RWPE1 (cell line): Measurements from ENCODE around the gene DDIT3.

Experiments used
- CTCF ChIA-PET: fragments of 350-600 bp; sonication (Branson Sonifier 250); formaldehyde crosslinking; extraction: SDS; loops from one replicate; lab custom pipeline; 2021; lab: Yijun Ruan, JAX
- POLR2A ChIA-PET: fragments of 400-600 bp; formaldehyde crosslinking; extraction: SDS; loops from one replicate; lab custom pipeline; 2020; ENCODE audit warnings: antibody characterized with exemption; ENCODE audit not compliant: low non-redundant PET; lab: Yijun Ruan, JAX
- DNase-seq: peaks from one replicate; pipeline ENCODE4 v3.0.0; 2012; ENCODE audit warnings: low spot score
- H3K27ac ChIP-seq: fragments of 450-650 bp; 2 replicates; pipeline ENCODE4 v1.5.1; 2017
- TF ChIP-seq, protein P1 (sequence below): fragments of 450-650 bp; conservative IDR thresholded peaks from 2 replicates; pipeline ENCODE4 v1.5.1; 2017; ENCODE audit warnings: low read depth, mild to moderate bottlenecking

Gene DDIT3

DNA sequence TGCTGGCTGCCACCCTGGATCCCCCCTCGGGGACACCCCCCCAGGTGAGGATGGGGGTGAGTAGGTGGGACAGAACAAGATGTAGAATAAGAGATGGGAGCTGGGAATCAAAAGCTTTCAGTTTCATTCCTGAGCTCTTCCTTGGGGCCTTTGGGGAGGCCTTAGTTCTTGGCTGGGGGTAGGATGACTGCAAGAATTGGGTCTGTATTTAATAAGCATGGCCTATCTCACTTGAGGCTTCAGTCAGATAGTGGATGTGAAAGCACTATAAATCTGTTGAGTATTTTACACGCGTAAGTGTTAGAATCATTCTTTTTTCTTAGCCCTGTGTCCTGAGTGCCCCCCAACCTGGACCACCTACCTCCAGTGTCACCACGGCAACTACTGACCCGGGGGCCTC is 6.9 kb upstream of the DDIT3 start:
- DNase-seq = no peak
- ChIA-PET POLR2A (no interaction called here), CTCF (interaction anchor here (0.6 kb wide), 1 partner anchor 314 kb away, joined by 4 read pairs; no protein-coding TSS in a partner anchor)
- TF ChIP-seq, protein P1, sequence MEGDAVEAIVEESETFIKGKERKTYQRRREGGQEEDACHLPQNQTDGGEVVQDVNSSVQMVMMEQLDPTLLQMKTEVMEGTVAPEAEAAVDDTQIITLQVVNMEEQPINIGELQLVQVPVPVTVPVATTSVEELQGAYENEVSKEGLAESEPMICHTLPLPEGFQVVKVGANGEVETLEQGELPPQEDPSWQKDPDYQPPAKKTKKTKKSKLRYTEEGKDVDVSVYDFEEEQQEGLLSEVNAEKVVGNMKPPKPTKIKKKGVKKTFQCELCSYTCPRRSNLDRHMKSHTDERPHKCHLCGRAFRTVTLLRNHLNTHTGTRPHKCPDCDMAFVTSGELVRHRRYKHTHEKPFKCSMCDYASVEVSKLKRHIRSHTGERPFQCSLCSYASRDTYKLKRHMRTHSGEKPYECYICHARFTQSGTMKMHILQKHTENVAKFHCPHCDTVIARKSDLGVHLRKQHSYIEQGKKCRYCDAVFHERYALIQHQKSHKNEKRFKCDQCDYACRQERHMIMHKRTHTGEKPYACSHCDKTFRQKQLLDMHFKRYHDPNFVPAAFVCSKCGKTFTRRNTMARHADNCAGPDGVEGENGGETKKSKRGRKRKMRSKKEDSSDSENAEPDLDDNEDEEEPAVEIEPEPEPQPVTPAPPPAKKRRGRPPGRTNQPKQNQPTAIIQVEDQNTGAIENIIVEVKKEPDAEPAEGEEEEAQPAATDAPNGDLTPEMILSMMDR = no peak
- peak overlapping the region; percentile 98 for H3K27ac ChIP-seq

DNA sequence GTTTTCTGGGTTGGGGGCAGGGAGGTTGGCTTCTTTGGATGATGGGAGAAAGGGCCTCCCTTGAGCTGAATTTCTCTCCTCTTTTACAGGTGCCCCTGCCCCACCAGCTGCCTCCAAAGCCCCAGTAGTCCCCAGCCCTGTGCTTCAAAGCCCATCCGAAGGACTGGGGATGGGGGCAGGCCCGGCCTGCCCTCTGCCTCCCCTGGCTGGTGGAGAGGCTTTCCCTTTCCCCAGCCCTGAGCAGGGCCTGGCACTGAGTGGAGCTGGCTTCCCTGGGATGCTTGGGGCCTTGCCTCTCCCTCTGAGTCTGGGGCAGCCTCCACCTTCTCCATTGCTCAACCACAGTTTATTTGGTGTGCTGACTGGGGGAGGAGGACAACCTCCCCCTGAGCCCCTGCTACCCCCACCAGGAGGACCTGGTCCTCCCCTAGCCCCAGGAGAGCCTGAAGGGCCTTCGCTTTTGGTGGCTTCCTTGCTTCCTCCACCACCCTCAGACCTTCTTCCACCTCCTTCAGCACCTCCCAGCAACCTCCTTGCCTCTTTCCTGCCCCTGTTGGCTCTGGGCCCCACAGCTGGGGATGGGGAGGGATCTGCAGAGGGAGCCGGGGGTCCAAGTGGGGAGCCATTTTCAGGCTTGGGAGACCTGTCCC is 6.3 kb upstream of the DDIT3 start:
- no peak for DNase-seq
- TF ChIP-seq, protein P1 = no peak
- POLR2A ChIA-PET = no interaction called here
- CTCF ChIA-PET = no interaction called here
- peak overlapping the region; percentile 98 for H3K27ac ChIP-seq

DNA sequence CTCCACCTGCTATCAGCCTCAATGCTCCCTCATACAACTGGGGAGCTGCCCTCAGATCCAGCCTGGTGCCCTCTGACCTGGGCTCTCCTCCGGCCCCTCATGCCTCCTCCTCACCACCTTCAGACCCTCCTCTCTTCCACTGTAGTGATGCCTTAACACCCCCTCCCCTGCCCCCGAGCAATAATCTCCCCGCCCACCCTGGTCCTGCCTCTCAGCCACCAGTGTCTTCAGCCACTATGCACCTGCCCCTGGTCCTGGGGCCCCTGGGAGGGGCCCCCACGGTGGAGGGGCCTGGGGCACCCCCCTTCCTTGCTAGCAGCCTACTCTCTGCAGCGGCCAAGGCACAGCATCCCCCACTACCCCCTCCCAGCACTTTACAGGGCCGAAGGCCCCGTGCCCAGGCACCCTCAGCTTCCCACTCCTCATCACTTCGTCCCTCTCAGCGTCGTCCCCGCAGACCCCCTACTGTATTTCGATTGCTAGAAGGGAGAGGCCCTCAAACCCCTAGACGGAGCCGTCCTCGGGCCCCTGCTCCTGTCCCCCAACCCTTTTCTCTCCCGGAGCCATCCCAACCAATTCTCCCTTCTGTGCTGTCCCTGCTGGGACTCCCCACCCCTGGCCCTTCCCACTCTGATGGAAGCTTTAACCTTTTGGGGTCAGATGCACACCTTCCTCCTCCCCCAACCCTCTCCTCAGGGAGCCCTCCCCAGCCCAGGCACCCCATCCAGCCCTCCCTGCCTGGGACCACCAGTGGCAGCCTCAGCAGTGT is 5.5 kb upstream of the DDIT3 start:
- H3K27ac ChIP-seq = peak overlapping the region; percentile 98
- DNase-seq = no peak
- CTCF ChIA-PET = no interaction called here
- POLR2A ChIA-PET = no interaction called here
- TF ChIP-seq, protein P1 = no peak

DNA sequence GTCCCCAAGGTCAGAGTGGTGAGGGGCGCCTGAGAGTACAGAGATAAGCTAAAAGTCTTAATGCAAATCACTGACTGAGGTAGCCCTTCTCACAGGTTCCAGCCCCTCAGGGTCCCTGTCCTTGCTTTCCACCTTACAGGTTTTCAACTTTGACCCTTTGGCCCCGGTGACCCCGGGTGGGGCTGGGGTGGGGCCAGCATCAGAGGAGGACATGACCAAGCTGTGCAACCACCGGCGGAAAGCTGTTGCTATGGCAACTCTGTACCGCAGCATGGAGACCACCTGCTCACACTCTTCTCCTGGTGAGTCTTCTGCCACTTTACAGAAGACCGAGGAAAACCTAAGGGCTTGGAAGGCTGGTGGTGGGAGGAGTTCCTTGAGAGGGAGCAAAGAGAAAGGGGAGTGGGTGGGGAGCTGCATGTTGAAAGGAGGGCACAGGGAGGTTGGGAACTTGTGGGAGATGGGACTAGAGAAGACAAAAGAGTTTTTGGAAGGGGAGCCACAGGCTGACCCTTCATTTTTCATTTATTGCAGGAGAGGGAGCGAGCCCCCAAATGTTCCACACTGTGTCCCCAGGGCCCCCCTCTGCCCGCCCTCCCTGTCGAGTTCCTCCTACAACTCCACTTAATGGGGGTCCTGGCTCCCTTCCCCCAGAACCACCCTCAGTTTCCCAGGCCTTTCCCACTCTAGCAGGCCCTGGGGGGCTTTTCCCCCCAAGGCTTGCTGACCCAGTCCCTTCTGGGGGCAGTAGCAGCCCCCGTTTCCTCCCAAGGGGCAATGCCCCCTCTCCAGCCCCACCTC is 4.7 kb upstream of the DDIT3 start:
- CTCF ChIA-PET = interaction anchor here (0.8 to 1.1 kb wide), 3 partner anchors 10 to 349 kb away, joined by 3 read pairs; no protein-coding TSS in a partner anchor
- peak overlapping the region; percentile 98 for H3K27ac ChIP-seq
- DNase-seq = no peak
- POLR2A ChIA-PET = no interaction called here
- TF ChIP-seq, protein P1 = no peak

DNA sequence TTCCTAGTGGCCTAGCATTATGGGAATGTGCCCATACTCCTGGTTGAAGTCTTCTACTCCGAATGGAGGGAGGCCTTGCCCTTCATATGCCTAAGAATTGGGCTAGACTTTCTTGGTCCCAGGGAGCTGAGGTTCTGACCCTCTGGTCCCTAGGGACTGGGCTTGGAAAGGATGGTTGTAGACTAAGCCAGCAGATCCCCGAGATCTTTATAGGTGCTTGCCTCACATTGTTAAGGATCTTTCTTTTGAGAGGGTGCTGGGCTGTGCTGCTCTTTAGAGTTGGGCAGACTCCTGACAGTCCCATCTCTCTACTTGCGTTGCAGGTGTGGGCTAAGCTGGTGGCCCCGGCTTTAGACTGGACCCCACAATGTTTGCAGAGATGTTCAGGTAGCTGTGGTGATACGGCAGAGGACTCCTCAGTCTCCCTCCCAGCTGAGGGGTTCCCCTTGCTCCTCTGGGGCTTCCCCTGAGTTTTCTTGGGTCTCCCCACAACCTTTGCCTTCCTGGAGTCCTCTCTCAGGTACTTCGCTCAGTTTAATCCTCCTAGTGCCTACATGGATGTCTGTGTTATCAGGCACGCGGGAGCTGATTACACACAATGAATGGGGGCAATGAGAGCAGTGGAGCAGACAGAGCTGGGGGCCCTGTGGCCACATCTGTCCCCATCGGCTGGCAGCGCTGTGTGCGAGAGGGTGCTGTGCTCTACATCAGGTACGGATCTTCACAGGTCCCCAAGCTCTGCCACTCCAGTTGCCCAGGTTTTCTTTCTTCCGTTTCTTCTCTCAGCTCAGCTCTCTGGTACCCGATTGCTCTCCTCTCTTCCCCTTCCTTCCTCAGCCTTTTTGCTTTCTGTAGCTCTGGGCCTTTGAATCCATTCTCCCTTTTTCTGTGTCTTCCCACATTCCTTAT is 3.6 kb upstream of the DDIT3 start:
- TF ChIP-seq, protein P1 = no peak
- CTCF ChIA-PET = interaction anchor here (1.0 to 1.2 kb wide), 3 partner anchors 11 to 348 kb away, joined by 3 read pairs; no protein-coding TSS in a partner anchor
- POLR2A ChIA-PET = interaction anchor here (0.6 to 0.9 kb wide), 3 partner anchors 14 to 220 kb away, joined by 3 to 5 read pairs (median 3); no protein-coding TSS in a partner anchor
- peak overlapping the region; percentile 98 for H3K27ac ChIP-seq
- no peak for DNase-seq
